Measurements from ENCODE around the gene TMEM201. TPM values are rescaled to one million over a fixed set of nuclear protein-coding genes. Genes with fewer than 3 reads are reported as not detected.

The TMEM201 gene
- total and polyA plus RNA-seq, 9 of the 15 experiments (the other 6 are each of a cell fraction or from before 2014, with no cell fraction given) = 0.42 to 51.3 (median 7.4) TPM

- TF ChIP-seq ZBTB40 (IDR thresholded peaks at IDR 0.05) (0 out of 2 replicates have a peak, but pooled peaks have one; percentile 27), ZBTB40 (CRISPR knock-in tag; IDR thresholded peaks at IDR 0.05) (no peak), ID3 (CRISPR knock-in tag; IDR thresholded peaks at IDR 0.05) (no peak), ID3 (tag; IDR thresholded peaks at IDR 0.05) (peak; percentile 38; the same call in 1 of the 2 replicates), FOSL1 (tag; conservative IDR thresholded peaks at IDR 0.05) (no peak), BHLHE40 (IDR thresholded peaks at IDR 0.05; ENCODE audit: low read length) (peak; percentile 72), MBD2 (IDR thresholded peaks at IDR 0.05; ENCODE audit: borderline replicate concordance, low read depth) (peak; percentile 50; the same call in 1 of the 2 replicates), CREB1 (IDR thresholded peaks at IDR 0.05) (no peak), CREB1 (CRISPR knock-in tag; IDR thresholded peaks at IDR 0.05) (no peak), POLR2AphosphoS5 (IDR thresholded peaks at IDR 0.05; ENCODE audit: control insufficient read depth, insufficient read depth, low read depth, low read length) (no peak), ZBTB9 (CRISPR knock-in tag; IDR thresholded peaks at IDR 0.05) (peak; percentile 39; the same call in 1 of the 2 replicates), SIN3B (IDR thresholded peaks at IDR 0.05; ENCODE audit: low read depth) (no peak), CREB3 (tag; conservative IDR thresholded peaks at IDR 0.05; ENCODE audit: low read depth) (no peak), ZBTB2 (IDR thresholded peaks at IDR 0.05) (no peak)
Observed at GRCh38 chr1:9629445-9630201, 40.9 kb downstream of the TMEM201 start (continued).

All from K562 (cell line).